SK-N-SH (cell line): ENCODE results near the gene ADAMTS3. TPM values are rescaled to one million over a fixed set of nuclear protein-coding genes. Genes with fewer than 3 reads are reported as not detected.

Source experiments
- CTCF ChIA-PET: fragments of 300-600, 350-600 bp; formaldehyde crosslinking; extraction: SDS; loops from one replicate; lab custom pipeline; 2021; lab: Yijun Ruan, JAX
- POLR2A ChIA-PET: fragments of 350-600 bp; sonication (Branson Sonifier 250); formaldehyde crosslinking; extraction: SDS; loops from one replicate; lab custom pipeline; 2020; ENCODE audit warnings: antibody characterized with exemption, inconsistent platforms; lab: Yijun Ruan, JAX
- DNase-seq: peaks from one replicate; pipeline ENCODE4 v3.0.0; 2012
- H2AFZ ChIP-seq: fragments of 200-600 bp; sonication (generic); 2 replicates; pipeline ENCODE4 v1.8.1; 2016; ENCODE audit warnings: antibody characterized with exemption, mild to moderate bottlenecking, low read depth
- H3F3A ChIP-seq: fragments of 200-600 bp; sonication (generic); replicated peaks from 2 replicates; pipeline ENCODE3; 2016; ENCODE audit warnings: antibody characterized with exemption, mild to moderate bottlenecking; ENCODE audit not compliant: insufficient read depth
- H3K27ac ChIP-seq, 2 experiments: fragments of 200-500 bp in 1 of 2; fragments of 200-600 bp in 1 of 2; sonication (Bioruptor generic) in 1 of 2; sonication (generic), shearing (Covaris generic) in 1 of 2; 2 replicates each; pipeline versions ENCODE4 v1.5.1 to v1.6.1; 2014 to 2016; ENCODE audit warnings: low read depth in 2 of 2, inconsistent platforms in 1 of 2, low read length in 1 of 2, mild to moderate bottlenecking in 1 of 2, mixed read lengths in 1 of 2
- H3K27me3 ChIP-seq: fragments of 200-600 bp; sonication (generic), shearing (Covaris generic); 2 replicates; pipeline ENCODE4 v1.6.1; 2016; ENCODE audit warnings: mixed run types; ENCODE audit not compliant: insufficient read depth
- H3K36me3 ChIP-seq, 2 experiments: fragments of 200-500 bp in 1 of 2; fragments of 200-600 bp in 1 of 2; sonication (Bioruptor generic) in 1 of 2; sonication (generic) in 1 of 2; replicated peaks in 1 of 2; 2 replicates each; pipeline versions ENCODE3 to v1.5.1; 2014 to 2016; ENCODE audit warnings: low read length in 1 of 2, mild to moderate bottlenecking in 1 of 2; ENCODE audit not compliant: insufficient read depth in 2 of 2, control insufficient read depth in 1 of 2
- H3K4me1 ChIP-seq, 2 experiments: fragments of 200-500 bp in 1 of 2; fragments of 200-600 bp in 1 of 2; sonication (Bioruptor generic) in 1 of 2; sonication (generic), shearing (Covaris generic) in 1 of 2; 2 replicates each; pipeline versions ENCODE4 v1.5.1 to v1.6.1; 2014 to 2016; ENCODE audit warnings: low read depth in 1 of 2, low read length in 1 of 2, mixed run types in 1 of 2; ENCODE audit not compliant: insufficient read depth in 2 of 2, control insufficient read depth in 1 of 2
- H3K4me2 ChIP-seq: fragments of 200-600 bp; sonication (generic), shearing (Covaris generic); 2 replicates; pipeline ENCODE4 v1.6.1; 2017; ENCODE audit warnings: mixed run types
- H3K4me3 ChIP-seq, 2 experiments: fragments of 200-500 bp in 1 of 2; fragments of 200-600 bp in 1 of 2; sonication (Bioruptor generic) in 1 of 2; sonication (generic), shearing (Covaris generic) in 1 of 2; 2 replicates each; pipeline versions ENCODE4 v1.5.1 to v1.8.1; 2014 to 2016; ENCODE audit warnings: low read depth in 2 of 2, inconsistent platforms in 1 of 2, low read length in 1 of 2, mild to moderate bottlenecking in 1 of 2, mixed read lengths in 1 of 2, moderate library complexity in 1 of 2
- H3K79me2 ChIP-seq: fragments of 200-600 bp; sonication (generic); 2 replicates; pipeline ENCODE4 v1.8.1; 2017; ENCODE audit warnings: mild to moderate bottlenecking; ENCODE audit not compliant: insufficient read depth
- H3K9ac ChIP-seq: fragments of 200-600 bp; sonication (generic); 2 replicates; pipeline ENCODE4 v1.6.1; 2017; ENCODE audit warnings: mixed run types
- H3K9me2 ChIP-seq: fragments of 200-600 bp; sonication (generic); 2 replicates; pipeline ENCODE4 v1.6.1; 2017; ENCODE audit warnings: mixed run types
- H3K9me3 ChIP-seq: fragments of 200-600 bp; sonication (generic); 2 replicates; pipeline ENCODE4 v1.6.1; 2017; ENCODE audit warnings: mixed run types, mild to moderate bottlenecking, moderate library complexity
- H4K20me1 ChIP-seq: fragments of 200-600 bp; sonication (generic); 2 replicates; pipeline ENCODE4 v1.6.1; 2017; ENCODE audit warnings: mild to moderate bottlenecking, mixed run types; ENCODE audit not compliant: insufficient read depth
- EP300 ChIP-seq, 2 experiments: IDR thresholded peaks; 2 replicates each; pipeline versions ENCODE4 v1.4.0 to v1.6.1; 2012; ENCODE audit warnings: borderline replicate concordance in 1 of 2, low read depth in 1 of 2, low read length in 1 of 2
- FOXM1 ChIP-seq: IDR thresholded peaks from 2 replicates; pipeline ENCODE4 v1.4.0; 2012; ENCODE audit warnings: low read depth, mild to moderate bottlenecking
- GATA2 ChIP-seq: sonication (generic); formaldehyde crosslinking; IDR thresholded peaks from 2 replicates; pipeline ENCODE4 v1.5.0; 2020; ENCODE audit warnings: mild to moderate bottlenecking, missing genetic modification reagents
- MXI1 ChIP-seq: IDR thresholded peaks from 2 replicates; pipeline ENCODE4 v1.6.1; 2012; ENCODE audit warnings: mild to moderate bottlenecking, low read depth, low read length, improper control_type of control experiment
- NRF1 ChIP-seq: IDR thresholded peaks from 2 replicates; pipeline ENCODE4 v1.6.1; 2012; ENCODE audit warnings: low read depth, mild to moderate bottlenecking, low read length
- POLR2AphosphoS5 ChIP-seq: IDR thresholded peaks from 2 replicates; pipeline ENCODE4 v1.6.1; 2012; ENCODE audit warnings: low read depth, low read length
- RAD21 ChIP-seq: IDR thresholded peaks from 2 replicates; pipeline ENCODE4 v1.6.1; 2012; ENCODE audit warnings: mild to moderate bottlenecking, low read length
- RCOR1 ChIP-seq: fragments of 150-350 bp; IDR thresholded peaks from 2 replicates; pipeline ENCODE4 v1.6.1; 2017; ENCODE audit warnings: antibody characterized with exemption, low read length
- RFX5 ChIP-seq: IDR thresholded peaks from 2 replicates; pipeline ENCODE4 v1.6.1; 2012; ENCODE audit warnings: mild to moderate bottlenecking, improper control_type of control experiment, low read length
- SIN3A ChIP-seq: IDR thresholded peaks from 2 replicates; pipeline ENCODE4 v1.6.1; 2012; ENCODE audit warnings: low read depth, mild to moderate bottlenecking, low read length, moderate library complexity, borderline replicate concordance
- TAF1 ChIP-seq: IDR thresholded peaks from 2 replicates; pipeline ENCODE4 v1.6.1; 2012; ENCODE audit warnings: low read depth, mild to moderate bottlenecking, low read length, moderate library complexity, borderline replicate concordance
- TCF12 ChIP-seq: IDR thresholded peaks from 2 replicates; pipeline ENCODE4 v1.4.0; 2012
- YY1 ChIP-seq: IDR thresholded peaks from 2 replicates; pipeline ENCODE4 v1.4.0; 2012; ENCODE audit warnings: low read depth, mild to moderate bottlenecking
- WGBS: methylation state at CpG from one replicate; pipeline ENCODE4 v1.1.6; 2017; ENCODE audit warnings: low lambda C conversion rate; 5-methylcytosine and 5-hydroxymethylcytosine counted together
- polyA plus RNA-seq, 3 experiments: library from polyadenylated mRNA; depleted of rRNA; stranded (reverse); fragments of >200 nt; gene quantifications; 2 replicates each; pipeline ENCODE4 v1.2.3, GENCODE V29; 2012
- TF ChIP-seq, protein P1 (sequence below): fragments of 150-350 bp; IDR thresholded peaks from 2 replicates; pipeline ENCODE4 v1.6.1; 2017; ENCODE audit warnings: antibody characterized with exemption, low read length, low read depth, borderline replicate concordance
- TF ChIP-seq, protein P2 (sequence below): IDR thresholded peaks from 2 replicates; pipeline ENCODE4 v1.4.0; 2012; ENCODE audit warnings: low read depth, borderline replicate concordance
- TF ChIP-seq, protein P3 (sequence below): IDR thresholded peaks from 2 replicates; pipeline ENCODE4; 2012
- TF ChIP-seq, protein P4 (sequence below): fragments of 200-600 bp; sonication (generic); IDR thresholded peaks from 2 replicates; pipeline ENCODE4 v1.6.1; 2017; ENCODE audit warnings: antibody characterized with exemption, mild to moderate bottlenecking, moderate library complexity
- TF ChIP-seq, protein P5 (sequence below): fragments of 150-350 bp; IDR thresholded peaks from 2 replicates; pipeline ENCODE4 v1.6.1; 2016; ENCODE audit warnings: mild to moderate bottlenecking, low read depth, low read length

Gene ADAMTS3
- 0.99 and 1.3 TPM in 2 replicates for polyA plus RNA-seq (2012; rRNA removed)
- polyA plus RNA-seq (2012; cell fraction: cytosol; rRNA removed) = 1.1 and 1.3 TPM in 2 replicates
- polyA plus RNA-seq (2012; cell fraction: nucleus; rRNA removed) = 1.2 and 1.6 TPM in 2 replicates

DNA sequence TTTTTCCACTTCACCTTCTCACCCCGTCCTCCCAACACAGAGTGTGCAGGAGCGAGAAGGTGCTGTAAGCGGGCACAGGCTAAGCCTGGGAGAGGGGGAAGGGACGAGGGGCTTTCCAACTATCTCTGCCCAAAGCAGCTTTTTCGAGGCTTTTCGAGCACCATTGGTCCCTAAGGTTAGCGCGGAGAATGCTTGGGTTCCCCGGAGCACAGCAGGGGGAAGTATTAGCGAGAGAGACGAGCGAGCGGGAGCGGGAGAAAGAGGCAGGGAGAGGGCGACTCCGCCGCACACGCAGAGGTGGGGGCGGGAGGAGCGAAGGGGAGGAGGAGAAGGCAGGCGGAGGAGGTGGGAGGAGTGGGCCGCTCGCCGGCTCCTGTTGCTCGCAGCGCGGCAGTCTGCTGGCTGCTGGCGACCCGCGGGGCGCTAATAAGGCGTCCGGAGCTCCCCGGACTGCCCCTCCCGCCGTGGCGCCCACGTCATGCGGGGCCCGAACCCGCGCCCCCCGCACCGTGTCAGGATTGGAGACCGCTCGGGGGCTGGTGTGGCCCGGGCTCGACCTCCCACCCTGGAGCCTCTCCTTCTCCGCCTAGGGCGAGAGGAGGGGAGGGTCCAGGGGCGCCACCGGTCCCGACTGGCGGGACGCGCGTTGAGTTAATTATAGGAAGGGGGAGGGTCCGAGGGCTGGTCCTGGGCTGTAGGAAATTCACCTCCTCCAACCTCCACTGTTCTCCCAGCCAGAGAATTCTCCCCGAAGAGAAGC, at the start of gene ADAMTS3:
Gene ADAMTS3, minus strand, starts transcription at position 263 of the 760 bp plus-strand sequence. CDS start 459 bp downstream, outside the sequence.
- DNase-seq = peak; percentile 89
- Histone ChIP-seq H3K27me3 (no peaks in the 10 kb centered on the region; the same call in 1 of the 2 replicates), H3K9ac (peak within 1 kb of the TSS; percentile 17; the same call in 1 of the 2 replicates), H3K9me3 (no peaks in the 10 kb centered on the region), H3K79me2 (no peaks in the 10 kb centered on the region), H2AFZ (peak within 1 kb of the TSS; percentile 88), H4K20me1 (no peaks in the 10 kb centered on the region), H3K36me3 (no peaks in the 10 kb centered on the region), H3K9me2 (no peaks in the 10 kb centered on the region), H3K4me1 (peaks cover 0 to 4% of the 10 kb centered on the region in 2 experiments; a peak in 2 of 4 replicates), H3F3A (no peaks in the 10 kb centered on the region), H3K4me3 (peak within 1 kb of the TSS; percentile 76 to 81), H3K4me2 (peak within 1 kb of the TSS; percentile 97), H3K27ac (peak within 1 kb of the TSS; percentile 27 to 83; a peak in 3 of 4 replicates)
- ChIA-PET POLR2A (interaction anchor here (0.6 to 1.3 kb wide), 2 partner anchors 22 to 74 kb away, joined by 3 to 4 read pairs; no protein-coding TSS in a partner anchor), CTCF (interaction anchor here (0.7 to 1.3 kb wide), 6 partner anchors 10 to 265 kb away, joined by 3 to 6 read pairs (median 4); no protein-coding TSS in a partner anchor)
- TF ChIP-seq, protein P1, sequence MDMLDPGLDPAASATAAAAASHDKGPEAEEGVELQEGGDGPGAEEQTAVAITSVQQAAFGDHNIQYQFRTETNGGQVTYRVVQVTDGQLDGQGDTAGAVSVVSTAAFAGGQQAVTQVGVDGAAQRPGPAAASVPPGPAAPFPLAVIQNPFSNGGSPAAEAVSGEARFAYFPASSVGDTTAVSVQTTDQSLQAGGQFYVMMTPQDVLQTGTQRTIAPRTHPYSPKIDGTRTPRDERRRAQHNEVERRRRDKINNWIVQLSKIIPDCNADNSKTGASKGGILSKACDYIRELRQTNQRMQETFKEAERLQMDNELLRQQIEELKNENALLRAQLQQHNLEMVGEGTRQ = no peak
- TF ChIP-seq TAF1 (peak; percentile 50; the same call in 1 of the 2 replicates), YY1 (0 out of 2 replicates have a peak, but pooled peaks have one; percentile 15), EP300 (IDR thresholded peaks at IDR 0.05; ENCODE audit: borderline replicate concordance in 1 of 2, low read depth in 1 of 2, low read length in 1 of 2) (0 out of 4 replicates have a peak, but pooled peaks of 1 of the 2 experiments have one; percentile 24), MXI1 (peak; percentile 73), RAD21 (peak; percentile 45), RFX5 (no peak), TCF12 (peak; percentile 19; the same call in 1 of the 2 replicates)
- WGBS = 5% methylated on average over 22 of the region's 59 CpGs

DNA sequence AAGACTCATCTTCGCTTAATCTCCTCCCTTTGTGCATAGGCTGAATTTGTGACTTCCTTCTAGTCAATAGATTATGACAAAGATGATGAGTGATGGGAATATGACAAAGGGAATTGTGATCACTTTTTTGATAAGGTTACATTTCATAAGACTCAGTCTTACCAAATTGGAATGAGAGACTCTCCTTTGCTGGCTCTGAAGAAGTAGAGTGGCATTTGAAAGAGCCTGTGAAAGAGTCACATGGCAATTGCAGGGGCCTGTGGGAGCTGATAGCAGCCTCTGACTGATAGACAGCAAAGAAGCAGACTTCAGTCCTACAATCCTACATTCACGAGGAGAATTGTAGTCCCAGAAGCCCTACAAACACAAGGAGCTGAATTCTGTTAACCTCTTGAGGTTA, 44.9 kb upstream of the ADAMTS3 start:
- POLR2A ChIA-PET = no interaction called here
- CTCF ChIA-PET = interaction anchor here (1.6 to 1.7 kb wide), 2 partner anchors 12 to 309 kb away, joined by 3 read pairs; no protein-coding TSS in a partner anchor
- no peaks in the 10 kb centered on the region for H3K79me2 ChIP-seq

More for the DNA sequence above, 44.9 kb upstream of the ADAMTS3 start:
- no peak for DNase-seq
- H3K9me3 ChIP-seq = 0 out of 2 replicates have a peak, but pooled peaks cover 5% of the 10 kb centered on the region
- H3K27me3 ChIP-seq = no peaks in the 10 kb centered on the region
- no peaks in the 10 kb centered on the region for H3K36me3 ChIP-seq
- H3K4me2 ChIP-seq = no peak overlapping the region
- no peaks in the 10 kb centered on the region for H4K20me1 ChIP-seq
- H2AFZ ChIP-seq = no peak overlapping the region
- H3K27ac ChIP-seq = no peak overlapping the region
- H3K9me2 ChIP-seq = no peaks in the 10 kb centered on the region
- H3K4me1 ChIP-seq = no peaks in the 10 kb centered on the region
- H3K9ac ChIP-seq = no peak overlapping the region
- no peak for TF ChIP-seq FOXM1
- TF ChIP-seq, protein P2, sequence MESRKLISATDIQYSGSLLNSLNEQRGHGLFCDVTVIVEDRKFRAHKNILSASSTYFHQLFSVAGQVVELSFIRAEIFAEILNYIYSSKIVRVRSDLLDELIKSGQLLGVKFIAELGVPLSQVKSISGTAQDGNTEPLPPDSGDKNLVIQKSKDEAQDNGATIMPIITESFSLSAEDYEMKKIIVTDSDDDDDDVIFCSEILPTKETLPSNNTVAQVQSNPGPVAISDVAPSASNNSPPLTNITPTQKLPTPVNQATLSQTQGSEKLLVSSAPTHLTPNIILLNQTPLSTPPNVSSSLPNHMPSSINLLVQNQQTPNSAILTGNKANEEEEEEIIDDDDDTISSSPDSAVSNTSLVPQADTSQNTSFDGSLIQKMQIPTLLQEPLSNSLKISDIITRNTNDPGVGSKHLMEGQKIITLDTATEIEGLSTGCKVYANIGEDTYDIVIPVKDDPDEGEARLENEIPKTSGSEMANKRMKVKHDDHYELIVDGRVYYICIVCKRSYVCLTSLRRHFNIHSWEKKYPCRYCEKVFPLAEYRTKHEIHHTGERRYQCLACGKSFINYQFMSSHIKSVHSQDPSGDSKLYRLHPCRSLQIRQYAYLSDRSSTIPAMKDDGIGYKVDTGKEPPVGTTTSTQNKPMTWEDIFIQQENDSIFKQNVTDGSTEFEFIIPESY = no peak
- TF ChIP-seq, protein P3, sequence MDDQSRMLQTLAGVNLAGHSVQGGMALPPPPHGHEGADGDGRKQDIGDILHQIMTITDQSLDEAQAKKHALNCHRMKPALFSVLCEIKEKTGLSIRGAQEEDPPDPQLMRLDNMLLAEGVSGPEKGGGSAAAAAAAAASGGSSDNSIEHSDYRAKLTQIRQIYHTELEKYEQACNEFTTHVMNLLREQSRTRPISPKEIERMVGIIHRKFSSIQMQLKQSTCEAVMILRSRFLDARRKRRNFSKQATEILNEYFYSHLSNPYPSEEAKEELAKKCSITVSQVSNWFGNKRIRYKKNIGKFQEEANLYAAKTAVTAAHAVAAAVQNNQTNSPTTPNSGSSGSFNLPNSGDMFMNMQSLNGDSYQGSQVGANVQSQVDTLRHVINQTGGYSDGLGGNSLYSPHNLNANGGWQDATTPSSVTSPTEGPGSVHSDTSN = no peak
- TF ChIP-seq POLR2AphosphoS5 = no peak
- TF ChIP-seq, protein P4, sequence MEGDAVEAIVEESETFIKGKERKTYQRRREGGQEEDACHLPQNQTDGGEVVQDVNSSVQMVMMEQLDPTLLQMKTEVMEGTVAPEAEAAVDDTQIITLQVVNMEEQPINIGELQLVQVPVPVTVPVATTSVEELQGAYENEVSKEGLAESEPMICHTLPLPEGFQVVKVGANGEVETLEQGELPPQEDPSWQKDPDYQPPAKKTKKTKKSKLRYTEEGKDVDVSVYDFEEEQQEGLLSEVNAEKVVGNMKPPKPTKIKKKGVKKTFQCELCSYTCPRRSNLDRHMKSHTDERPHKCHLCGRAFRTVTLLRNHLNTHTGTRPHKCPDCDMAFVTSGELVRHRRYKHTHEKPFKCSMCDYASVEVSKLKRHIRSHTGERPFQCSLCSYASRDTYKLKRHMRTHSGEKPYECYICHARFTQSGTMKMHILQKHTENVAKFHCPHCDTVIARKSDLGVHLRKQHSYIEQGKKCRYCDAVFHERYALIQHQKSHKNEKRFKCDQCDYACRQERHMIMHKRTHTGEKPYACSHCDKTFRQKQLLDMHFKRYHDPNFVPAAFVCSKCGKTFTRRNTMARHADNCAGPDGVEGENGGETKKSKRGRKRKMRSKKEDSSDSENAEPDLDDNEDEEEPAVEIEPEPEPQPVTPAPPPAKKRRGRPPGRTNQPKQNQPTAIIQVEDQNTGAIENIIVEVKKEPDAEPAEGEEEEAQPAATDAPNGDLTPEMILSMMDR = no peak
- TF ChIP-seq, protein P5, sequence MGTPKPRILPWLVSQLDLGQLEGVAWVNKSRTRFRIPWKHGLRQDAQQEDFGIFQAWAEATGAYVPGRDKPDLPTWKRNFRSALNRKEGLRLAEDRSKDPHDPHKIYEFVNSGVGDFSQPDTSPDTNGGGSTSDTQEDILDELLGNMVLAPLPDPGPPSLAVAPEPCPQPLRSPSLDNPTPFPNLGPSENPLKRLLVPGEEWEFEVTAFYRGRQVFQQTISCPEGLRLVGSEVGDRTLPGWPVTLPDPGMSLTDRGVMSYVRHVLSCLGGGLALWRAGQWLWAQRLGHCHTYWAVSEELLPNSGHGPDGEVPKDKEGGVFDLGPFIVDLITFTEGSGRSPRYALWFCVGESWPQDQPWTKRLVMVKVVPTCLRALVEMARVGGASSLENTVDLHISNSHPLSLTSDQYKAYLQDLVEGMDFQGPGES = no peak
- TF ChIP-seq RCOR1 = no peak
- no peak for TF ChIP-seq NRF1
- TF ChIP-seq GATA2 (CRISPR knock-in tag) = no peak
- no peak for TF ChIP-seq TCF12
- TF ChIP-seq SIN3A = no peak
- TF ChIP-seq EP300 (IDR thresholded peaks at IDR 0.05; ENCODE audit: borderline replicate concordance in 1 of 2, low read depth in 1 of 2, low read length in 1 of 2) = no peak
- 65% methylated on average over 2 of the region's 2 CpGs for WGBS
- no peak overlapping the region for H3K4me3 ChIP-seq
- H3F3A ChIP-seq = no peaks in the 10 kb centered on the region
